Mucosa of descending colon (tissue), 3 donors: ENCODE results near the gene LDLRAD4. TPM values are rescaled to one million over a fixed set of nuclear protein-coding genes. Genes with fewer than 3 reads are reported as not detected.
A peak's percentile ranks its signal among the peaks of the same experiment; 100 is the strongest.
"Not testable (repeated sequence)": the region's sequence is repeated elsewhere in the genome, so short reads cannot be mapped to it uniquely, and the experiment has no call there.

Experiments
- ATAC-seq: fragments of 200-7000 bp; cut with Tn5 transposase; one replicate; pipeline ENCODE4 v1.9.1; 2020; ENCODE audit warnings: mild to moderate bottlenecking, moderate library complexity
- DNase-seq, 3 donors: peaks; one replicate each; pipeline ENCODE4 v3.0.0-alpha.2; 2020
- H3K36me3 ChIP-seq: fragments of 200-600 bp; one replicate; pipeline ENCODE4 v1.8.0; 2021; ENCODE audit warnings: low read depth, mild to moderate bottlenecking
- H3K4me1 ChIP-seq: fragments of 200-600 bp; one replicate; pipeline ENCODE4 v1.8.0; 2021; ENCODE audit warnings: low read depth, mild to moderate bottlenecking
- H3K4me3 ChIP-seq: fragments of 200-600 bp; one replicate; pipeline ENCODE4 v1.8.0; 2021; ENCODE audit warnings: mild to moderate bottlenecking
- H3K9me3 ChIP-seq: fragments of 200-600 bp; one replicate; pipeline ENCODE4 v1.8.0; 2021; ENCODE audit warnings: mild to moderate bottlenecking
- CTCF ChIP-seq: fragments of 200-600 bp; IDR thresholded peaks from one replicate; pipeline ENCODE4 v1.8.0; 2022; ENCODE audit warnings: antibody characterized with exemption, mild to moderate bottlenecking
- intact Hi-C, 2 donors: fragments of 100-400 bp; cut with DNase I in 1 of 2; cut with micrococcal nuclease in 1 of 2; formaldehyde crosslinking; loops; one replicate each; pipeline versions ENCODE4 v1.11.0 to v1.11.1; 2022; cut with DNase I, micrococcal nuclease
- total RNA-seq, 3 donors: library from RNA; stranded (reverse); fragmentation: NEBNext Ultra II Directional in 2 of 3; extraction: Animal tissue kit (Norgen Biotek cat#: 25700) in 2 of 3; gene quantifications; one replicate each; pipeline versions ENCODE4 v1.2.1 to v1.2.4, GENCODE V29; 2021 to 2023
- donor health status: DM: no; HTN: no; CAD: no; lungs with moderate emphysema.
- donor health status: DM: no; HTN: no; CAD: no.
- donor health status: DM: no; HTN: yes; CAD: no.

Gene LDLRAD4
- total RNA-seq, 3 donors from 2014 or later, result 36.8 to 41.0 (median 37.4) TPM

GRCh38 chr18:13471198-13471845, 252.8 kb downstream of the LDLRAD4 start:
- no peaks in the 10 kb centered on the region for H3K9me3 ChIP-seq
- TF ChIP-seq CTCF, result no peak
- DNase-seq, result no peak
- no peak overlapping the region for H3K4me3 ChIP-seq
- intact Hi-C loops, result no loop called here
- peak; percentile 44 for ATAC-seq
- H3K4me1 ChIP-seq, result peaks cover 2% of the 10 kb centered on the region
- no peaks in the 10 kb centered on the region for H3K36me3 ChIP-seq

- intact Hi-C loops, result no loop called here
- DNase-seq (no peak), ATAC-seq (no peak)
- no peaks in the 10 kb centered on the region for H3K36me3 ChIP-seq
- H3K4me1 ChIP-seq, result peaks cover 2% of the 10 kb centered on the region
- H3K9me3 ChIP-seq, result no peaks in the 10 kb centered on the region
- no peak overlapping the region for H3K4me3 ChIP-seq
- TF ChIP-seq CTCF, result no peak
Observed at GRCh38 chr18:13471971-13472628, 253.5 kb downstream of the LDLRAD4 start.

GRCh38 chr18:13473751-13474150, 255.2 kb downstream of the LDLRAD4 start:
- peaks cover 2% of the 10 kb centered on the region for H3K4me1 ChIP-seq
- intact Hi-C loops, result no loop called here
- H3K36me3 ChIP-seq, result no peaks in the 10 kb centered on the region
- ATAC-seq (no peak), DNase-seq (no peak)
- TF ChIP-seq CTCF, result no peak
- H3K4me3 ChIP-seq, result no peak overlapping the region
- no peaks in the 10 kb centered on the region for H3K9me3 ChIP-seq

GRCh38 chr18:13474336-13474735, 255.8 kb downstream of the LDLRAD4 start:
- DNase-seq, result no peak
- ATAC-seq, result no peak
- TF ChIP-seq CTCF, result no peak
- Histone ChIP-seq H3K4me3 (no peak overlapping the region), H3K36me3 (no peaks in the 10 kb centered on the region), H3K4me1 (peaks cover 2% of the 10 kb centered on the region), H3K9me3 (no peaks in the 10 kb centered on the region)
- intact Hi-C loops, result no loop called here

- DNase-seq, result no peak
- Histone ChIP-seq H3K9me3 (no peaks in the 10 kb centered on the region), H3K4me3 (no peak overlapping the region), H3K36me3 (no peaks in the 10 kb centered on the region), H3K4me1 (peaks cover 2% of the 10 kb centered on the region)
- intact Hi-C loops, result no loop called here
- no peak for TF ChIP-seq CTCF
- no peak for ATAC-seq
Observed at GRCh38 chr18:13474907-13475545, 256.5 kb downstream of the LDLRAD4 start.

- H3K36me3 ChIP-seq, DNase-seq, H3K4me1 ChIP-seq, intact Hi-C loops, H3K9me3 ChIP-seq, H3K4me3 ChIP-seq, ATAC-seq: not testable (repeated sequence)
Observed at GRCh38 chr18:13476312-13476711, 257.8 kb downstream of the LDLRAD4 start.
